ENCODE measurements around the gene SLAMF8.

Gene SLAMF8

GRCh38 chr1:159826441-159827101 lies at the start of gene SLAMF8:
Gene SLAMF8, plus strand, starts transcription at chr1:159826873. Its CDS starts 26 bp downstream, at chr1:159826899.
- TF ChIP-seq CTCF (IDR thresholded peaks at IDR 0.05; ENCODE audit: borderline replicate concordance, insufficient read depth, low read depth, low read length), result no peak

GRCh38 chr1:159778266-159778665 lies 48.4 kb upstream of the SLAMF8 start:
- no peak for TF ChIP-seq CTCF (IDR thresholded peaks at IDR 0.05; ENCODE audit: borderline replicate concordance, insufficient read depth, low read depth, low read length)
- H3K4me3 ChIP-seq (ENCODE audit: low read depth, low read length), result no peak overlapping the region

More at GRCh38 chr1:159826441-159827101, at the start of gene SLAMF8:
- no peak within 1 kb of the TSS for H3K4me3 ChIP-seq (ENCODE audit: low read depth, low read length)

- no peak overlapping the region for H3K4me3 ChIP-seq (ENCODE audit: low read depth, low read length)
- TF ChIP-seq CTCF (IDR thresholded peaks at IDR 0.05; ENCODE audit: borderline replicate concordance, insufficient read depth, low read depth, low read length), result no peak
These were observed 47.2 kb upstream of the SLAMF8 start for GRCh38 chr1:159779403-159779851.

GRCh38 chr1:159780583-159781582 lies 45.8 kb upstream of the SLAMF8 start, which contains the start of gene DUSP23:
Gene DUSP23, plus strand, starts transcription at chr1:159780962. Its CDS starts 139 bp downstream, at chr1:159781101.
- peak within 1 kb of the TSS; percentile 50 for H3K4me3 ChIP-seq (ENCODE audit: low read depth, low read length)
- TF ChIP-seq CTCF (IDR thresholded peaks at IDR 0.05; ENCODE audit: borderline replicate concordance, insufficient read depth, low read depth, low read length), result peak; percentile 80

- H3K4me3 ChIP-seq (ENCODE audit: low read depth, low read length), result no peak overlapping the region
- no peak for TF ChIP-seq CTCF (IDR thresholded peaks at IDR 0.05; ENCODE audit: borderline replicate concordance, insufficient read depth, low read depth, low read length)
These were observed 44.7 kb upstream of the SLAMF8 start for GRCh38 chr1:159781992-159782391.

- TF ChIP-seq CTCF (IDR thresholded peaks at IDR 0.05; ENCODE audit: borderline replicate concordance, insufficient read depth, low read depth, low read length), result no peak
- no peak overlapping the region for H3K4me3 ChIP-seq (ENCODE audit: low read depth, low read length)
These were observed 42.9 kb upstream of the SLAMF8 start for GRCh38 chr1:159783724-159784123.
